PFSK-1 (cell line): ENCODE results near the gene BUB1.

Experiments used
- POLR2AphosphoS5 ChIP-seq: IDR thresholded peaks from 2 replicates; pipeline ENCODE4 v1.6.1; 2012; ENCODE audit warnings: low read depth, mild to moderate bottlenecking, control low read depth, low read length, moderate library complexity
- TAF1 ChIP-seq: IDR thresholded peaks from 2 replicates; pipeline ENCODE4 v1.6.1; 2012; ENCODE audit warnings: low read length, control low read depth, borderline replicate concordance; ENCODE audit not compliant: insufficient read depth
- TF ChIP-seq, protein P1 (sequence below), 2 experiments: IDR thresholded peaks; 2 replicates each; pipeline versions ENCODE4 v1.6.1 to v1.8.0; 2011 to 2012; ENCODE audit warnings: low read depth in 2 of 2, low read length in 2 of 2, control low read depth in 1 of 2, inconsistent platforms in 1 of 2, mild to moderate bottlenecking in 1 of 2, moderate library complexity in 1 of 2; ENCODE audit not compliant: insufficient read depth in 1 of 2

DNA sequence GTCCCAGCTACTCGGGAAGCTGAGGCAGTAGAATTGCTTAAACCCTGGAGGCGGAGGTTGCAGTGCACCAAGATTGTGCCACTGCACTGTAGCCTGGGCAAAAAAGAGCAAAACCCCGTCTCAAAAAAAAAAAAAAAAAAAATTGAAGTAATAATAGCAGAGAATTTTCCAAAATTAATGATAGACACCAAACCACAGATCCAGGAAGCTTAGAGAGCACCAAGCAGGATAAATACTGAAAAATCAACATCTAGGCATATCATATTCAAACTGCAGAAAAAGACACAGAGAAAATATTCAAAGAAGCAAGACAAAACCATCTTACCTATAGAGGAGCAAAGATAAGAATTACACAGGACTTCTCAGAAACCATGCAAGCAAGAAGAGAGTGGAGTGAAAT is 33.5 kb downstream of the BUB1 start:
- TF ChIP-seq, protein P1, sequence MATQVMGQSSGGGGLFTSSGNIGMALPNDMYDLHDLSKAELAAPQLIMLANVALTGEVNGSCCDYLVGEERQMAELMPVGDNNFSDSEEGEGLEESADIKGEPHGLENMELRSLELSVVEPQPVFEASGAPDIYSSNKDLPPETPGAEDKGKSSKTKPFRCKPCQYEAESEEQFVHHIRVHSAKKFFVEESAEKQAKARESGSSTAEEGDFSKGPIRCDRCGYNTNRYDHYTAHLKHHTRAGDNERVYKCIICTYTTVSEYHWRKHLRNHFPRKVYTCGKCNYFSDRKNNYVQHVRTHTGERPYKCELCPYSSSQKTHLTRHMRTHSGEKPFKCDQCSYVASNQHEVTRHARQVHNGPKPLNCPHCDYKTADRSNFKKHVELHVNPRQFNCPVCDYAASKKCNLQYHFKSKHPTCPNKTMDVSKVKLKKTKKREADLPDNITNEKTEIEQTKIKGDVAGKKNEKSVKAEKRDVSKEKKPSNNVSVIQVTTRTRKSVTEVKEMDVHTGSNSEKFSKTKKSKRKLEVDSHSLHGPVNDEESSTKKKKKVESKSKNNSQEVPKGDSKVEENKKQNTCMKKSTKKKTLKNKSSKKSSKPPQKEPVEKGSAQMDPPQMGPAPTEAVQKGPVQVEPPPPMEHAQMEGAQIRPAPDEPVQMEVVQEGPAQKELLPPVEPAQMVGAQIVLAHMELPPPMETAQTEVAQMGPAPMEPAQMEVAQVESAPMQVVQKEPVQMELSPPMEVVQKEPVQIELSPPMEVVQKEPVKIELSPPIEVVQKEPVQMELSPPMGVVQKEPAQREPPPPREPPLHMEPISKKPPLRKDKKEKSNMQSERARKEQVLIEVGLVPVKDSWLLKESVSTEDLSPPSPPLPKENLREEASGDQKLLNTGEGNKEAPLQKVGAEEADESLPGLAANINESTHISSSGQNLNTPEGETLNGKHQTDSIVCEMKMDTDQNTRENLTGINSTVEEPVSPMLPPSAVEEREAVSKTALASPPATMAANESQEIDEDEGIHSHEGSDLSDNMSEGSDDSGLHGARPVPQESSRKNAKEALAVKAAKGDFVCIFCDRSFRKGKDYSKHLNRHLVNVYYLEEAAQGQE (IDR thresholded peaks at IDR 0.05; ENCODE audit: insufficient read depth in 1 of 2, low read depth in 2 of 2, low read length in 2 of 2) = no peak
- TF ChIP-seq POLR2AphosphoS5 = no peak
- TF ChIP-seq TAF1 = no peak
